H1 (cell line): ENCODE data around the gene NPTX1.

ENCODE experiments used
- CREB1 ChIP-seq: IDR thresholded peaks from 2 replicates; pipeline ENCODE4 v1.6.1; 2012; ENCODE audit warnings: inconsistent platforms
- EP300 ChIP-seq, 2 experiments: IDR thresholded peaks; 1 replicate in 1 of 2; 2 replicates in 1 of 2; pipeline ENCODE4 v1.6.1; 2011 to 2012; ENCODE audit warnings: low read depth in 2 of 2, low read length in 2 of 2, mild to moderate bottlenecking in 2 of 2, borderline replicate concordance in 1 of 2, inconsistent platforms in 1 of 2, moderate library complexity in 1 of 2
- GTF2F1 ChIP-seq: IDR thresholded peaks from 2 replicates; pipeline ENCODE4 v1.6.1; 2012; ENCODE audit warnings: low read depth, low read length, improper control_type of control experiment, borderline replicate concordance
- JUND ChIP-seq: IDR thresholded peaks from 2 replicates; pipeline ENCODE4 v1.6.1; 2011; ENCODE audit warnings: mild to moderate bottlenecking, improper control_type of control experiment, low read length
- POLR2A ChIP-seq, 2 experiments: IDR thresholded peaks; 1 replicate in 1 of 2; 2 replicates in 1 of 2; pipeline ENCODE4 v1.6.1; 2011; ENCODE audit warnings: low read depth in 2 of 2, low read length in 2 of 2, mild to moderate bottlenecking in 2 of 2; ENCODE audit errors: control extremely low read depth in 1 of 2
- SRF ChIP-seq: IDR thresholded peaks from 2 replicates; pipeline ENCODE4 v1.6.1; 2011; ENCODE audit warnings: mild to moderate bottlenecking, low read depth, low read length, moderate library complexity
- TAF1 ChIP-seq: IDR thresholded peaks from 2 replicates; pipeline ENCODE4 v1.6.1; 2011; ENCODE audit warnings: mild to moderate bottlenecking, low read depth, low read length
- TF ChIP-seq, protein P1 (sequence below), 3 experiments: IDR thresholded peaks; 1 replicate in 2 of 3; 2 replicates in 1 of 3; pipeline versions ENCODE4 v1.5.1 to v1.6.1; 2011; ENCODE audit warnings: low read length in 3 of 3, mild to moderate bottlenecking in 3 of 3, inconsistent platforms in 2 of 3, low read depth in 1 of 3, moderate library complexity in 1 of 3; ENCODE audit not compliant: insufficient read depth in 1 of 3; ENCODE audit errors: control extremely low read depth in 1 of 3

DNA sequence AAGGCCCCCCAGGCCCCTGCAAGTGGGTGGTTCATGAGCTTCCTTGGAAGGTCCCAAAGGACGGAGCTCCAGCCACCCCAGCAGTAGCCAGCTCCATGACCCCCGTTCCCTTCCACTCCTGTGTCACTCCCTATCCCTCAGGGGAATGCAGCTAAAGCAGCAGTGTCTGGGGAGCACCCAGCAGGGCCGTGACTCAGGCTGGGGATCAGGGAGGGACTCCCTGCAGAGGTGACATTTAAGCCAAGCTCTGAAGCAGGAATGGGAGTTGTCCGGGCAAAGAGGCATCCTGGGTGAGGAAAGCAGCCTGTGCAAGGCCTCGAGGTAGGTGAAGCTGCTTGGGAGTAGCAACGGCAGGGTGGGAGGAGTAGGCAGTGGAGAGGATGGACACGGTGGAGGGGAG lies 11.1 kb upstream of the NPTX1 start:
- TF ChIP-seq SRF (no peak), EP300 (IDR thresholded peaks at IDR 0.05; ENCODE audit: borderline replicate concordance in 1 of 2, low read depth in 2 of 2, low read length in 2 of 2) (no peak), CREB1 (no peak), POLR2A (IDR thresholded peaks at IDR 0.05; ENCODE audit: control extremely low read depth in 1 of 2, low read depth in 2 of 2, low read length in 2 of 2) (no peak), GTF2F1 (no peak), JUND (no peak), TAF1 (no peak)
- TF ChIP-seq, protein P1, sequence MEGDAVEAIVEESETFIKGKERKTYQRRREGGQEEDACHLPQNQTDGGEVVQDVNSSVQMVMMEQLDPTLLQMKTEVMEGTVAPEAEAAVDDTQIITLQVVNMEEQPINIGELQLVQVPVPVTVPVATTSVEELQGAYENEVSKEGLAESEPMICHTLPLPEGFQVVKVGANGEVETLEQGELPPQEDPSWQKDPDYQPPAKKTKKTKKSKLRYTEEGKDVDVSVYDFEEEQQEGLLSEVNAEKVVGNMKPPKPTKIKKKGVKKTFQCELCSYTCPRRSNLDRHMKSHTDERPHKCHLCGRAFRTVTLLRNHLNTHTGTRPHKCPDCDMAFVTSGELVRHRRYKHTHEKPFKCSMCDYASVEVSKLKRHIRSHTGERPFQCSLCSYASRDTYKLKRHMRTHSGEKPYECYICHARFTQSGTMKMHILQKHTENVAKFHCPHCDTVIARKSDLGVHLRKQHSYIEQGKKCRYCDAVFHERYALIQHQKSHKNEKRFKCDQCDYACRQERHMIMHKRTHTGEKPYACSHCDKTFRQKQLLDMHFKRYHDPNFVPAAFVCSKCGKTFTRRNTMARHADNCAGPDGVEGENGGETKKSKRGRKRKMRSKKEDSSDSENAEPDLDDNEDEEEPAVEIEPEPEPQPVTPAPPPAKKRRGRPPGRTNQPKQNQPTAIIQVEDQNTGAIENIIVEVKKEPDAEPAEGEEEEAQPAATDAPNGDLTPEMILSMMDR (IDR thresholded peaks at IDR 0.05; ENCODE audit: control extremely low read depth in 1 of 3, insufficient read depth in 1 of 3, low read depth in 1 of 3, low read length in 3 of 3), result no peak
